Activated T-helper 9 cell treated with anti-CD3 and anti-CD28 coated beads, Interleukin-2, amount 50 U/mL, for 16 hours (primary cell): ENCODE measurements around the gene ALDH1L2.
A peak's percentile ranks its signal among the peaks of the same experiment; 100 is the strongest.
"Not testable (repeated sequence)": the region's sequence is repeated elsewhere in the genome, so short reads cannot be mapped to it uniquely, and the experiment has no call there.

Source experiments
- DNase-seq: peaks from one replicate; pipeline ENCODE4 v3.0.0-alpha.2; 2020; ENCODE audit warnings: low read depth

The ALDH1L2 gene

DNA sequence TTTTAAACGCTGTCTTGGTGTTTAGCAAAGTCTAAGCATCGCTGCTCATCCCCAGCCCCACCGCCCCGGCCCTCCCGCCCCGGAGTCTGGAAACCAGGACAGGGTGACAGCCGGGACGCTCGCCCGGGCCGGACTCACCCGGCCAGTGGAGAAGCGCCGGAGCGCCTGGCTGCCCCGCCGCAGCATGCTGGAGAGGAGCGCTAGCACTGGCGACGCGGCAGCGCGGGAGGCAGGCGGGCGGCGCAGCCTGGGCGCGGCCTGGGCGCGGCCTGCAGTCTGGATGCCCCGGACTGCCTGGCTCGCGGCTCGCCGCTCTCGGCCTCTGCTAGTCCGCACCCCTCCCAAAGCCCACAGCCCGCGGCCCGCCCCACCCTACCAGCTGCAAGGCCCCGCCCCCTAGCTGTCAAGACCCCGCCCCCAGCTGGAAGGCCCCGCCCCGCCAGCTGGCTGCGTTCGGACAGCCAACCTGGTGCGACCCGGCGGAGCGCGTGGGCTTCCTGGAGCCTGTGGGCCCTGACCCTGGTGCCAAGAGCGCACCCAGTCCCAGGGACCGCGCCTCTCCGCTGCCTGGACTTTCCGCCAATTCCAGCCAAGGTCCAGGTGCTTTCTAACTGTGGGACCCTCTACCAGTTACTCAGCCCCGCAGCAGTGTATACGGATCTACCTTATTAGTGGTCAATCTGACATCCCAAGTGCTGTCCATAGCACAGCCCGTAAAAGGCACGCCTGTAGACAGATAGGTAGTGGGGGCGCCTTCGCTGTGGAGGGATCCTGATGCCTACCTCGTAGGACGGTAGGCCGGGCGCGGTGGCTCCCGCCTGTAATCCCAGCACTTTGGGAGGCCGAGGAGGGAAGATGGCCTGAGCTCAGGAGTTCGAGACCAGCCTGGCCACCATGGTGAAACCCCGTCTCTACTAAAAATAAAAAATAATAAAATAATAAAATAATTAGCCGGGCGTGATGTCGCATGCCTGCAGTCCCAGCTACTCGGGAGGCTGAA, at the start of gene ALDH1L2:
Gene ALDH1L2 (minus strand): TSS at position 208 of the 1,000 bp plus-strand sequence. CDS start 22 bp downstream, at position 186.
- peak; percentile 38 for DNase-seq

DNA sequence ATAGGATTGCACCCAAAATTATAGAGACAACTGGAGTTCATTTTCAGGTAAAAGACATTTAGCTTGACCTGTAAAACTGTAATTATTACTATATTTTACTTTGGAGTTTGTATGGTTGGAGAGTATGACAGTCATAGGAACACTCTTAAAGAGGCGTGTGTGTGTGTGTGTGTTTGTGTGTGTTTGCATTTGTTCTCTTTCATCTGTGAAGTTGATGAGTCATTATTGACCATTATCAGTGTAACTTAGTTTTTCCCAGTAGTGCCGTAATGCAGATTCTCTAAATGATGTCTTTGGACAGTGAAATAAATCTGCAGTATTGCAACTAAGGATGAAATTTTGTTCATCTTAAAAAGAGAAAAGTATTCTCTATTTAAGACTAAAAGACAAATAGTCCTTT, 36.3 kb upstream of the ALDH1L2 start:
- no peak for DNase-seq

DNA sequence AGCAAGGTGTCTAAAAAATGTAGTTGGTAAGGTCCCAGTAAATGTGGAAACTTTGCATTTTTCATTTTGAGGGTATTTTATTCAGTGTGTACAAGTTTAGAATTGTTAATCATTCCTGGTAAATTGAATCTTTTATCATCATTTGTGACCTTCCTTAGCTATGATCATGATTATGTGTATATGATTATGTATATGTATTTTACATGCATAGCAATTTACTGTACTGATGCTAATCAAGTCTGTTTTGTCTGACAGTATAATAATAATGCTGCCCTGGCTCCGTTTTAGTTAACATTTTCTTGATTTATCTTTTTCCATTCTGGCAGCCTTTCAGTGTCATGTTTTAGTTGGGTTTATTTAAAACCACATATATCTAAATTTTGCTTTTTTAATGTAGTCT, 32.7 kb upstream of the ALDH1L2 start:
- DNase-seq, result no peak

DNA sequence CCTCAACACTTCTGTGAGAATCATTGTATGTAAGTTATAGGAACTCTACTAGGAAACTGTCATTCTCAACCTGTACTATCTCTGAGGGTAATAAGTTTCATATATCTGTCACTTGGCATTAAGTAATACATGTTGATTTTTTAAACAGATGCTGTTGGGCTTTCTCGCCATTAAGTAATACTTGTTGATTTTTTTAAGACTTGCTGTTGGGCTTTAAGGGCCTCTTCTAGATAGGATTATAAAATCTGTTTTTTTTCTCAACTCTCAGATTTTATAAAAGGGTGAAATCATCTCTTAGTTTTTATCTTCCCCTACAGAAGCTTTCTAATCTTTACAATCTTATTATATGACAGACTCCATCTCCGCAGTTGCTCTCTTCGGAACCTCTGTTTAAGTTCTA, 28.8 kb upstream of the ALDH1L2 start:
- DNase-seq, result no peak

DNA sequence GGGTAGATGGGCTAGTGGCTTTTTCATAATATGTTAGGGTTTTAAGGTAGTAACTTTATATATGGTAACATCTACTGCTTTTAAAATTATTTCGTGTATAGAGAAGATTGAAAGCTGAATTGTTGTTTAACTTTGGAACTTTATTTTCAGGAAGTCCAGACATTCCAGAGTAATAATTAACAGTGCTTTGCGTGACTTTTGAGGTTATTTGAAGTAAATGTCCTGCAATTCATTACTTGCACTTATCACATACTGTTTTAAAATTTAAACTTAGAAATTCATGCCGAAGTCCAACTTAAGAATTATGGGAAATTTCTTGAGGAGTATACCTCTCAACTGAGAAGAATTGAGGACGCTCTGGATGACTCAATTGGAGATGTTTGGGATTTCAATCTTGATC, 26.6 kb upstream of the ALDH1L2 start:
- DNase-seq, result no peak

DNA sequence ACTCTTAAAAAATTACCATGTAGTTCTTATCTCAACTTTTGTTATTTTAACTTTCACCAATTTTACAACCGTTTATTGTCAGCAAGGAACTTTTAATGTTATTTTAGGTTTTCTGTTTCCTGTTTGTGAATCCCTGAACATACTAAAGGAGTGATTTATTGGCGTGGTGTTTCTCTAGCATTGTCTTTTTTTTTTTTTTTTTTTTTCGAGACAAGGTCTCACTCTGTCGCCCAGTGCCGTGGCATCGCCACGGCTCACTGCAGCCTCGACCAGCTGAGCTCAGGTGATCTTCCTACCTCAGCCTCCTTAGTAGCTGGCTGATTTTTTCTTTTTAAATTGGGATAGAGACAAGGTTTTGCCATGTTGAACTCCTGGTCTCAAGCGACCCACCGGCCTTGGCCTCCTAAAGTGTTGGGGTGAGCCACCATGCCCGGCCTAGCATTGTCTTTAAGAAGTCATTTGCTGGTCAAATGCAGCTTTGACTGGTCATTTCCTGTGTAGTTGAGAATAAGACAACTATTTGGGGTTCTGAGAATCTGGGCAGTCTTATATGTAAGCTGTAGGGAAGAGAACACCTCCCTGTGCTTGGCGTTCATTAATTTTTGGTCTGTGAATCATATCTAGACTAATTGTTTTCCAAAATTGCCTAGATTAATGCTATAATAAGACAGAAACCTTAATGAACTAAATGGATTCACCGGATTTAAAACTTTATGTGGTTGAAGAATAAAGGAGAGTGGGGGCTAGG, 25.4 kb upstream of the ALDH1L2 start:
- no peak for DNase-seq

DNA sequence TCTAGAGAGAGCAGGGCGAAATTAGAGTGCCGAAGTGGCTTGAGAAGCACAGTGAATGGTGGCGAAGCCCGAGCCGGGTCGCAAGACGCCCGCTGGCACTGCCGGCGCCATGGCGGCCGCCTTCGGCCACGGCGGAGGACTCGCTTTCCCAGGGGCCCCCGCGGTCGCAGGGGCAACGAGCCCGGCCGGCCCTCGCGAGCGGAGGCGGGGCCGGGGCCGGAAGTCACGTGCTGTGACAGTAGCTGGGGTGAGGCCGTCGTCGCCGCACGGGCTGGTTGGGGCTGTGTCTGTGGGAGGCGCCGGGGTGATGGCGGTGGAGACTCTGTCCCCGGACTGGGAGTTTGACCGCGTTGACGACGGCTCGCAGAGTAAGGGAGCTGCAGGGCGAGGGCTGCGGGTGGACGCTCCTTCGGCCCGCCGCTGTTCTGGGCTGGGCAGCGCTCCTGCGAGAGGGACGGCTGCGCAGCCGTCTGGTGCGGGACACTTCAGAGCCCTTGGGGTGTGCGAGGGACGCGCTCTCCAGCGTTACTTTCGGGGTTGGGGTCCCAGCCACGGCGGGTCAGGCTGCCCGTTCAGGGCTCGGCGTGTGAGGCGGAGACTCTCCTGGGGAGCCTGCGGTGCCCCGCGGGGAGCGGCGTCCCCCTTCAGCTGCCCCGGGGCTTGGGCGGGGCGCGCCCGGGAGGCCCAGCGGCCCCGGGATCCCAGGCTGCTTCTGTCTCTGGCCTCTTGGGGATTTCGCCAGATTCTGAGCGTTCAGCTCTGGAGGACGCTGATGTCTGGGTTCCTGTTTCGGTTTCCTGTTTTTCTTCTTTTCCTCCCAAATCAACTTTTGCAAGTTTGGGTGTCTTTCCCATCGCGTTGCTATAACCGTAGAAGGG, 23.5 kb upstream of the ALDH1L2 start, which contains the start of gene WASHC4:
Gene WASHC4 (plus strand): TSS at position 238 of the 878 bp plus-strand sequence. CDS start 70 bp downstream, at position 308.
- DNase-seq, result peak; percentile 93

DNA sequence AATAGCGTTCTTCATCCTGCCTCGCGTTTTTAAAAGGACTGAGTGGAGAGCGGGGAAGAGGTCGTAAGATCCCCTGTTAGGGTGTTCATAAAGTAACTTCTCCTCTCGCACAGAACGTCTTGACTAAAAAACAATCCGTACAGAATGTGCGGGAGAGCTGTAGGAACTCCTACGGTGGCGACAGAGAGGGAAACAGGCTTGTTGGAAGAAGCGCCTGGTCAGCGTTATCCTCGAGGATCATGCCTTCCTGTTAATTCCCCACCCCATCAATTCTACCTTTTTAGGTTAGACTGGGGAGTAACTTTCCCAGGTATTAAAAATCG, 22.9 kb upstream of the ALDH1L2 start:
- DNase-seq, result no peak

DNA sequence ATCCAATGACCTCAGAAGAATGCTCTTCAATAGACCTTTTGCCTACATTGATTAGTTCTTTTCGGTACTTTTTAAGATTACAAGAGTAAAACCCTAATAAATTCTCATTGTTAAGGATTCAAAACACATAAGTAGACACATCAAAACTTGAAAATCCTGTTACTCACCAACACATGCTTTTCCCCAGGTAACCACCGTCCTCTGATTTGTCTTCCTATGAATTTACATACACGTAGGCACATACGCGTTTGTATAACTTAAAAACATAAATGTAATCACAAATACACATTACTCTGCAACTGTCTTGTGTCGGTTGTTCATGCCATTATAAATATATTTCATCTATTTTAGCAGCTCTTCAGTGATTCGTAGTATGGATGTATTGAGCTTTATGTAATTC, 22.4 kb upstream of the ALDH1L2 start:
- DNase-seq, result no peak

DNA sequence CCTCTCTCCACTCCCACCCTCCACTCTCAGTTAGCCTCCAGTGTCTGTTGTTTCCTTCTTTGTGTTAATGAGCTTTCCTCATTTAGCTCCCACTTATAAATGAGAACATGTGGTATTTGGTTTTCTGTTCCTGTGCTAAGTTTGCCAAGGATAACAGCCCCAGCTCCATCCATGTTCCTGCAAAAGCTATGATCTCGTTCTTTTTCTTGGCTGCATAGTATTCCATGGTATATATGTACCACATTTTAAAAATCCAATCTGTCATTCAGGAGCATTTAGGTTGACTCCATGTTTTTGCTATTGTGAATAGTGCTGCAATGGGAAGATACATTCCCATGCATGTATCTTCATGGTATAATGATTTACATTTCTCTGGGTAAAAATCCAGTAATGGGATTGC, 20.5 kb upstream of the ALDH1L2 start:
- no peak for DNase-seq

DNA sequence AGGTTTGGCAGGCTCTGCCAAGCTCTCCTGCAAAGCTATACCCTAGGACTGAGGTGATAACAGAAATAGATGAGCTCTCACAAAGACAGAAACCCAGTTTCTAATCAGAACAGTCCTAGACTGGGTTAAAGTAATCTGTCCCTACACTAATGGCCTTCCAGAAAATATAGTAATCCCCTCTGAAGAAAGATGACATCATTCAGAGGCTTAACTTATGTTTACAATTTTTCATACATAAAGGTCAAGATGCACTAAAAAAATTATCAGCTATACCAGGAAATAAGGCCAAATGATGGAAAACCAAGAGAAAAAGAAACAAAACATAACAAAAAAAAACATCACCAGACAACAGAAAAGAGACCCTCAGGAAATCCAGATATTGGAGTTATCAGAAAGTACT, 18.4 kb upstream of the ALDH1L2 start:
- DNase-seq, result no peak

DNA sequence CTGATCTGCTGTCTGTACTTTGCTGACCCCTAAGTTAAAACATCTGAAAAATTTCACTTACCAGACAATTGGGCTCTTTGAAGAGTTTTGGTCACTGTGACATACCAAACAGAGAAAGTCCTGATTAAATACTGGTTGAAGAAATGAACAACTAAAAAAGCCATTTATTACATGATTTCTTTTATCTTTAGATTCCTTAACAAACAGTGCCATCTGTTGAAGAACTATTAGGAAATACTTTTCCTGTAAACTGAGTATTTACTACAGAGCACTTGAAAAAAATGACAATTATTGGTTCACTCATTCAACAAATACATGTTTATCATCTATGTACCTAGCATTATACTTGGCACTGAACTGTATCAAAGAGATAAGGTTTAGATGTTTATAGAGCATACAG, 16.7 kb upstream of the ALDH1L2 start:
- DNase-seq, result no peak

DNA sequence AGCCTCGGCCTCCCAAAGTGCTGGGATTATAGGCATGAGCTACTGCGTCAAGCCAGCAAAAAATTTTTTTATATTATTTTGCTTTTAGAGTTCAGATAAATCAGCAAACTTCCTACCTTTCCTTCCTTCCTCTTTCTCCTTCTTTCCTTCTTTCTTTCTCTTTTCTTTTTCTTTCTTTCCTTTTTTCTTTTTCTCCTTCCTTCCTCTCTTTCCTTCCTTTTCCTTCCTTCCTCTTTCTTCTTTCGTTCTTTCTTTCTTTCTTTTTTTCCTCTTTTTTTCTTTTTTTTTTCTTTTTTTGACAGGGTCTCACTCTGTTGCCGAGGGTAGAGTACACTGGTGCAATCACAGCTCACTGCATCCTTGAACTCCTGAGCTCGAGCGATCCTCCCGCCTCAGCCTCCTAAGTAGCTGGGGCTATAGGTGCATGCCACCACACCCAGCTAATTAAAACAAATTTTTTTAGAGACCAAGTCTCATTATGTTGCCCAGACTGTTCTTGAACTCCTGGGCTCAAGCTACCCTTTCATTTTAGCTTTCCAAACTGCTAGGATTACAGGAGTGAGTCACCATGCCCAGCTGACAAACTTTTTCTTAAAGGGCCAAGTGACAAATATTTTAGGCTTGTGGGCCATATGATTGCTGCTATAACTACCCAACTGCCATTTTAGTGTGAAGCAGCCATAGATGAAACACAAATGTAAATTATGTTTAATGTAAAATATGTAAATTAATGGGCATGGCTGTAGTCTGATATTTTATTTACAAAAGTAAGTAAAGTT, 16.1 kb upstream of the ALDH1L2 start:
- DNase-seq, result no peak

DNA sequence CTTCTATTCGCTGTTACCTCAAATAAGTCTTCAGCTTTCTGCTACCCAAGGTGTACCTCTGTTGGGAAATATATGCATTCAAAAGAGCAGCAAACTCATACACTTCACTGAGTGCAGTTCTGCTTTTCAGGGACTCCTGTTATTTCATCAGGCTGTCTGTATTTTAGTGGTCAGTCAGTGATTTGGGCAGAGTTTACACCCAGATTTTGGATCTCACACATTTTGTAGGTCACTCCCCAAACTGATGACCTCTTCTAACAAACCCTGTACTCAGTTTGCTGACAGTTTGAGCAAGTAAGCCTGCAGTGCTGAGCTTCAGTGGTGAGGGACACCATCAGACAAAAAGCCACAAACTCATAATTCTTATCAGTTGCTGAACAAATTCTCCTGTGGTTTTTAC, 15.1 kb upstream of the ALDH1L2 start:
- no peak for DNase-seq

DNA sequence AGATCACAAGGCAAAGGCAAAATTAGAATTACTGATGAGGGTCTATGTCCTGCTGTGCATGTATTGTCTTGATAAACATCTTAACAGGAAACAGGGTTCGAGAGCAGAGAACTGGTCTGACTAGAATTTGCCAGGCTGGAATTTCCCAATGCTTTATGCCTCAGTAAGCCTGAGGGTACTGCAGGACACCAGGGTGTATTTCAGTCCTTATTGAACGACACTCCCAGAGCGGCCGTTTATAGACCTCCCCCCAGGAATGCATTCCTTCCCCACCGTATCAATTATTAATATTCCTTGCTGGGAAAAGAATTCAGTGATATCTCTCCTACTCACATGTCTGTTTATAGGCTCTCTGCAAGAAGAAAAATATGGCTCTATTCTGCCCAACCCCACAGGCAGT, 11.1 kb upstream of the ALDH1L2 start:
- not testable (repeated sequence) for DNase-seq

DNA sequence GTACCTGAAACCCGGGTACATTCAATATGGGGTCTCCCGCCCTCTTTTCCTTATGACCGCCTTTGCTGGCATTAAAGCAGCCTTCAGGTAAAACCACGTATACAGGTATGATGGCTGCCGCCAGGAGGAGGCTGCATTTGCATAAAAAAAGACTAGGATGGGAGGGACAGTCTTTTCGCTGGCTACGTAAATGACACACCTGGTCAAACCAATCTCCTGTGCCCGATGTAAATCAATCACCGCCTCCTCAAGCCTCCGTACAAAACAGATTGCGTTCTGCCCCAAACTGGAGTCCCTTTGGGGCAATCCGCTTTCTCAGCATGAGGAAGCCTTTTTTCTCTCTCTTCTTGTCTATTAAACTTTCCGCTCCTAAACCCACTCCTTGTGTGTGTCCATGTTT, 8.1 kb upstream of the ALDH1L2 start:
- DNase-seq, result no peak

DNA sequence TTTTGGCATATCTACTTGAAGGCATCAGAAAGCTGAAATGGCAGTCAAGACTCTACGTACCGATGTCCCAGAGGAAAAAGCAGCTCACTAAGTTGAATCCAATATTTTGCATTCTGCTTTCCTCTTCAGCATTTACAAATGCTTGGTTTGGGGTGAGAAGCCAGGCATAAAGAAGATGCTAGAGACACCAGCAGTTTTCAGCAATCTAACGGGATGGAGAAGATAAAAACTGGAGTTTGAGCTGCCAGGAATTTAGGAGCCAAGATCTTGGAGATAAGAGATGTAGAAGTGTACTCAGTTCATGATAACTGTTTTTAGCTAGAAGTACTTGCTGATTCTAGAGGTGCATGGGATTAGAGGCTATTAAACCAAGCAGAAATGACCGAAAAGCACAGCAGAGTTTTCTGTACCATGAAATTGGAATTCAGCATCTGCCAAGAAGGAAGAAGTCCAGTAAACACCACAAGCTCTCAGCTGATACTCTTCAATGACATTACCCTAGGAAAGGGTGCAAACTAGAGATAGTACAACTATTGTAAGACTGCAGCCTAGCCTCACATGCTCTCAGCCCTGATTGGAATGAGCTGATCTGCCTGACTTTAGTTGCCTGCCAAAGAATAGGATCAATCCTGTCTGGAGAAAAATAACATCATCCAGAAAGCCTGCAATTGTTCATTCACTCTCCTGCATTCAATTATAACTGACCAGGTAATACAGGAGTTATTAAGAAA, 7.4 kb upstream of the ALDH1L2 start:
- no peak for DNase-seq

DNA sequence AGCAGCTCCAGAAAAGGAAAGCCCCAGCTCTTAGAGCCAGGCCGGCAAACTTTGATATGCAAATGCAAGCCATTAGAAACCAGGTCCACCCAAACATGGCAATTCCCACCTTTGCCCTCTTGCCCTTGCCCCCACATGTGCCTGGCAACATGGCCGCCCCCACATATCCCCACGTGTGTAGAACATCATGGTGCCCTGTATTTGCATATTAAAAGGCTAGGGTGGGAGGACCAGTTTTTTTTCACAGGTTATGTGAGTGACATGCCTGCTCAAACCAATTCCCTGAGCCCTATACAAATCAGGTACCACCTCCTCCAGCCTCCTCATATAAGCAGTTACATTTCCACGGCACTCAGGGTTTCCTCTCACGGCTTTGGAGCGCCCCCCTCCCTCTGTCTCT, 6.1 kb upstream of the ALDH1L2 start:
- DNase-seq, result no peak

DNA sequence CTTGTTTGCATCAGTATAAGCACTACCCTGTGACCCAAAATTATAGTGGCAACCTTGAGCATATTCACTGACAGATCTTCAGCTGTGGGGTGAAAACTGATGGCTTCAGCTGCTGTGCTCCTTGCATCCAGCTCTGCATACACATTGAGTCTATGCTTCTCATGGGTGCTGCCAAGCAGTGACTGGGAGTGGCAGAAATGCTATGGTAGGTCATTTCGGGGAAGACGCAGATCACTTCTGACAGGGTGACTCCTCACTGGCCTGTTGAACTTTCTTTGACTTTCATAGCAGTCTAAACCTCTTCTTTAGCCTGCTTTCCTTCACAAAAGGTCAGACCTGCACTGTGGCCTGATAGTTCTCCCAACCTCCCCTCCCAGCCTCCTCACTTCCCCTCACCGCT, 5.6 kb upstream of the ALDH1L2 start:
- DNase-seq, result no peak

DNA sequence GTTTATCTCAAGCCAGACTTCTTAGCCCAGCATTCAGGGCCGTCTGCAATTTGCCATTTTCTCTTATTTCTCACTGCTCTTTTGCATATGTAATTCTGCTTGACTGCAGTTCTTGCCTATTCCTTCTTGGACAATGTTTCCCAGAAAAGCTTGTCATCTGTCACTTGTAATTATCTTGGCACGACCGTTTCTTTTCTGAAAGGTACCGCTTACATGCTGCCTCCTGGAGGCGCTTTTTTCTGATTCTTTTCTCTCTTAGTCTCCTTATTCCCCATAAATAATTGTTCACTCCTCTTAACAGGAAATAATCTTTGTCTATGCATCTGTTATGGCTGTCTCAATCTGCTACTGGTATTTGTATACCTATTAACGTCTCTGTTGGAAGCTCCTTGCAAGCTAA, 1.2 kb upstream of the ALDH1L2 start:
- DNase-seq, result no peak
